MCF 10A (cell line): ENCODE results near the gene HIVEP1. TPM values are rescaled to one million over a fixed set of nuclear protein-coding genes. Genes with fewer than 3 reads are reported as not detected.

Experiments used
- BruUV-seq: library from RNA; stranded (reverse); fragments of 400-500 nt; replicated peaks from 2 replicates; lab custom pipeline; 2021; lab: Mats Ljungman, UMichigan
- CTCF ChIA-PET: fragments of 300-600 bp; sonication (Branson Sonifier 250); formaldehyde crosslinking; extraction: SDS; loops from one replicate; lab custom pipeline; 2021; ENCODE audit warnings: antibody characterized with exemption, inconsistent platforms; lab: Yijun Ruan, JAX
- POLR2A ChIA-PET: fragments of 300-600, 350-650 bp; sonication (Branson Sonifier 250); formaldehyde crosslinking; extraction: SDS; loops from one replicate; lab custom pipeline; 2020; ENCODE audit warnings: antibody characterized with exemption, inconsistent platforms; lab: Yijun Ruan, JAX
- DNase-seq: peaks from one replicate; pipeline ENCODE4 v3.0.0-alpha.2; 2018; ENCODE audit not compliant: unreplicated experiment
- H3K27ac Mint-ChIP-seq: one replicate; pipeline ENCODE4 v1.8.0; 2022; ENCODE audit warnings: mild to moderate bottlenecking, low read depth, mixed read lengths; ENCODE audit not compliant: unreplicated experiment
- H3K27me3 Mint-ChIP-seq: one replicate; pipeline ENCODE4 v1.8.0; 2022; ENCODE audit warnings: mixed read lengths; ENCODE audit not compliant: insufficient read depth, unreplicated experiment
- H3K36me3 Mint-ChIP-seq: one replicate; pipeline ENCODE4 v1.8.0; 2022; ENCODE audit warnings: mild to moderate bottlenecking, moderate library complexity, mixed read lengths; ENCODE audit not compliant: insufficient read depth, unreplicated experiment
- H3K4me1 Mint-ChIP-seq: one replicate; pipeline ENCODE4 v1.8.0; 2022; ENCODE audit warnings: mixed read lengths; ENCODE audit not compliant: insufficient read depth, unreplicated experiment
- H3K4me3 Mint-ChIP-seq: one replicate; pipeline ENCODE4 v1.8.0; 2022; ENCODE audit warnings: mild to moderate bottlenecking, moderate library complexity, mixed read lengths; ENCODE audit not compliant: unreplicated experiment
- H3K9me3 Mint-ChIP-seq: one replicate; pipeline ENCODE4 v1.8.0; 2022; ENCODE audit warnings: mixed read lengths; ENCODE audit not compliant: unreplicated experiment
- intact Hi-C: fragments of 100-400 bp; cut with micrococcal nuclease; formaldehyde crosslinking; loops from 2 replicates; pipeline ENCODE4 v1.14.1; 2022
- total RNA-seq: library from RNA; stranded (reverse); gene quantifications from 2 replicates; pipeline ENCODE4 v1.2.3, GENCODE V29; 2022
- TF ChIP-seq, protein P1 (sequence below): fragments of 200-600 bp; IDR thresholded peaks from one replicate; pipeline ENCODE4 v1.8.0; 2022; ENCODE audit warnings: antibody characterized with exemption, mild to moderate bottlenecking; ENCODE audit not compliant: unreplicated experiment

HIVEP1 gene
- total RNA-seq, 1 experiment from 2014 or later: 19.1 TPM

DNA sequence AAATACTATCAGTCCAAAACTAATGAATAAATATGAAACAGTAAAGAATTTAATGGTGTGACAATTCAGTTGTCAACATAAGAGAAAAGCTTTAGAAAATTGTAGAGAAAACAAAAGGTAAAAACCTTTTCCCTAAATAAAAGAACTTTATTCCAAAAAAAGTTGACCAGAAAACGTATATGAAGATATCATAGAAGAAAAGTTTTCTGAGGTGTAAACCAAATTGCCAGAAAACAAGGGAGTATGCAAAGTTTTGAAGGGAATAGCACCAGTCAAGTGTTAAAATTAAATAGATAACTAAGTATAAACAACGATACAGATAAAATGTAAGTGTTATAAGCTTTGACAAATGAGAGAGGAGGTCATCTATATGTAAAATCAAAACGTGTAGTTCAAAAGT, 104.9 kb downstream of the HIVEP1 start:
- no peak for DNase-seq
- H3K4me1 Mint-ChIP-seq: peaks cover 18% of the 10 kb centered on the region
- TF ChIP-seq, protein P1, sequence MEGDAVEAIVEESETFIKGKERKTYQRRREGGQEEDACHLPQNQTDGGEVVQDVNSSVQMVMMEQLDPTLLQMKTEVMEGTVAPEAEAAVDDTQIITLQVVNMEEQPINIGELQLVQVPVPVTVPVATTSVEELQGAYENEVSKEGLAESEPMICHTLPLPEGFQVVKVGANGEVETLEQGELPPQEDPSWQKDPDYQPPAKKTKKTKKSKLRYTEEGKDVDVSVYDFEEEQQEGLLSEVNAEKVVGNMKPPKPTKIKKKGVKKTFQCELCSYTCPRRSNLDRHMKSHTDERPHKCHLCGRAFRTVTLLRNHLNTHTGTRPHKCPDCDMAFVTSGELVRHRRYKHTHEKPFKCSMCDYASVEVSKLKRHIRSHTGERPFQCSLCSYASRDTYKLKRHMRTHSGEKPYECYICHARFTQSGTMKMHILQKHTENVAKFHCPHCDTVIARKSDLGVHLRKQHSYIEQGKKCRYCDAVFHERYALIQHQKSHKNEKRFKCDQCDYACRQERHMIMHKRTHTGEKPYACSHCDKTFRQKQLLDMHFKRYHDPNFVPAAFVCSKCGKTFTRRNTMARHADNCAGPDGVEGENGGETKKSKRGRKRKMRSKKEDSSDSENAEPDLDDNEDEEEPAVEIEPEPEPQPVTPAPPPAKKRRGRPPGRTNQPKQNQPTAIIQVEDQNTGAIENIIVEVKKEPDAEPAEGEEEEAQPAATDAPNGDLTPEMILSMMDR: no peak
- H3K36me3 Mint-ChIP-seq: peaks cover 7% of the 10 kb centered on the region
- no TSS peak for BruUV-seq
- intact Hi-C loops: no loop called here
- H3K4me3 Mint-ChIP-seq: no peak overlapping the region
- no peaks in the 10 kb centered on the region for H3K27me3 Mint-ChIP-seq
- POLR2A ChIA-PET: no interaction called here
- CTCF ChIA-PET: interaction anchor here (0.7 kb wide), 1 partner anchor 486 kb away, joined by 5 read pairs; no protein-coding TSS in a partner anchor
- no peaks in the 10 kb centered on the region for H3K9me3 Mint-ChIP-seq
- H3K27ac Mint-ChIP-seq: no peak overlapping the region

DNA sequence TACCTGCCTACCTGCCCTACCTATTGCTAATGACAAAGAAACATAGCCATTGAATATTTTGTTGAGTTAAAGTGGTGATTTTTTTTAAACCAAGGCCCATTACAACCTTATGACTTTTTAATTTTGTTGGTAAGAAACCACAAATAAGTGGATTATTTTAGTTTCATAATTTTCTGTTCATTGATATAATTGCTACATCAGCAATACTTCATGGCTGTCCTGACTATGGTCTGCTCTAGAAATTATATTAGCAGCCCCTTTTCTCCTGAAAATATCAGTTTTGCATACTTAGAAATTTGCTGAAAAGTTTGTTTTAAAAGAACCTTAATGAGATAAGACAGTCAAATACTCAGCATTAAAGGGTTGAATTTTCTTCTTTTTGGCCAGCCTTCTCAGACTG, 106.5 kb downstream of the HIVEP1 start:
- intact Hi-C loops: no loop called here
- Mint-ChIP-seq H3K36me3 (peaks cover 11% of the 10 kb centered on the region), H3K4me1 (peaks cover 10% of the 10 kb centered on the region), H3K27ac (peak overlapping the region; percentile 29), H3K4me3 (no peak overlapping the region), H3K27me3 (no peaks in the 10 kb centered on the region), H3K9me3 (no peaks in the 10 kb centered on the region)
- POLR2A ChIA-PET: no interaction called here
- CTCF ChIA-PET: no interaction called here
- no peak for DNase-seq
- no TSS peak for BruUV-seq
- TF ChIP-seq, protein P1: no peak

DNA sequence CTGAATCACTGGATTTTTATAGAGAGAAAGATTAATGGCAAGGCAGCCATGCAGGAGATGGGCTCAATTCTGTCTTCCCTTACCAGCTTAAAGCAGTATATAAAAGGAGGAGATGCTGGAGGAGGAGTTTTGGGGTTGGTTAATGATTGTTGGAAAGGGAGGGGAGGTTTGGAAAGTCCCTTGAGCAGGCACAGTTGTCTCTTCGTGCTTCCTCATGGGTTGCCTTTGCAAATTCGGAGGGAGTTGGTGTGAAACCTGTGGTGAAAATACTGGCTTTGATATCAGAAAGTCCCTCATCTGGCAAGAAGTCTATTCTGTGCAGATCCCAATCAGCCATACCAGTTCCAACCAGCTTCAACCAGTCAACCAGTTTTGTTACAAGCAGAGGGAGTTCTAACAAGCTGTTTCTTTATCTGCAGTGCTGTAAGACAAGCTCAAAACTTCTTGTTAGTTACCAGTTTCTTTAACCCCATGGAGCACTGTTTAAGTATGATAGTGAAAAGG, 107.0 kb downstream of the HIVEP1 start:
- Mint-ChIP-seq H3K4me3 (no peak overlapping the region), H3K27me3 (no peaks in the 10 kb centered on the region), H3K27ac (peak overlapping the region; percentile 29), H3K36me3 (peaks cover 11% of the 10 kb centered on the region), H3K9me3 (no peaks in the 10 kb centered on the region), H3K4me1 (peaks cover 6% of the 10 kb centered on the region)
- intact Hi-C loops: no loop called here
- ChIA-PET POLR2A (no interaction called here), CTCF (no interaction called here)
- DNase-seq: no peak
- TF ChIP-seq, protein P1: no peak
- BruUV-seq: no TSS peak

DNA sequence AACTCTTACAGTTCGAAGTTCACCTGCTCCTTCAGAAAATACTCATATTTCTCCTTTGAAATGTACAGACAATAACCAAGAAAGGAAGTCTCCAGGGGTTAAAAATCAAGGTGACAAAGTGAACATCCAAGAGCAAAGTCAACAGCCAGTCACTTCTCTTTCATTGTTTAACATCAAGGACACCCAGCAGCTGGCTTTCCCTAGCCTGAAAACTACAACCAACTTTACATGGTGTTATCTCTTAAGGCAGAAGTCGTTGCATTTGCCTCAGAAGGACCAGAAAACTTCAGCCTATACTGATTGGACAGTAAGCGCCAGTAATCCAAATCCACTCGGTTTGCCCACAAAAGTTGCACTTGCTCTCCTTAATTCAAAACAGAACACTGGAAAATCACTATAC, 113.3 kb downstream of the HIVEP1 start:
- ChIA-PET CTCF (interaction anchor here (0.6 kb wide), 1 partner anchor 18 kb away, joined by 3 read pairs; no protein-coding TSS in a partner anchor), POLR2A (no interaction called here)
- TF ChIP-seq, protein P1: no peak
- no peaks in the 10 kb centered on the region for H3K9me3 Mint-ChIP-seq
- intact Hi-C loops: no loop called here
- no peaks in the 10 kb centered on the region for H3K4me1 Mint-ChIP-seq
- no peak for DNase-seq
- H3K27ac Mint-ChIP-seq: no peak overlapping the region
- BruUV-seq: no TSS peak
- peaks cover 25% of the 10 kb centered on the region for H3K36me3 Mint-ChIP-seq
- H3K4me3 Mint-ChIP-seq: no peak overlapping the region
- no peaks in the 10 kb centered on the region for H3K27me3 Mint-ChIP-seq
